ENCODE results near the gene HNRNPUL1.

DNA sequence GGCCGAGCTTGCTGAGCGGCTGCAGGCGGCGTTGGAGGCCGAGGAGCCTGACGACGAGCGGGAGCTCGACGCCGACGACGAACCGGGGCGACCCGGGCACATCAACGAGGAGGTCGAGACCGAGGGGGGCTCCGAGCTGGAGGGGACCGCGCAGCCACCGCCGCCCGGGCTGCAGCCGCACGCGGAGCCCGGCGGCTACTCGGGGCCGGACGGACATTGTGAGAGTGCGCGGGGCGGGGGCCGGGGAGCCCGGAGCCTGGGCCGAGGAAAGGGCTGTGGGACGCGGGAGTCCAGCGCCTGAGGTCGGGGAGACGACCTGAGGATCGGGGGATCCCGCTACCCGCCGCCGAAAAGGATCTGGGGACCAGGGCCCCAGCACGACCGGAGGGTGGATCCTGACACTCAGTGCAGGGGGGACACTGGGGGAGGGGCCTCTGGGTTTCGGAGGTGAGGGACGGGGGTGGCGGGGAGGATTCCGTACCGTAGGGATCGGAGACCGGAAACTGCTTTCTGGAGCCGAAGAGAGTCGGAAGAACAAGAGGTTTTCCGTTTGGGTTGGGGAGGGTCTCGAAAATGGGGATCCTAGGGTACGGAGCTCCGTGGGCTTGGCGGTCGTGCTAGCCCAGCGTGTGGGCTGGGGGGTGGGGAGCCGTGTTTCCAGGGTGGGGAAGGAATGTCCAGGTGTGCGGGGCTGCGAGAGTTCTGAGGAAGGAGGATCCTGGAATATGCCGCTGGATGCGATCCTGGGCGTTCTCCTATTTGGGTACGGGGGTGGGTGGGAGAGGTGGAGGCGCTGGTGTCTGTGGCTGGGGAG, 616 bp downstream of the HNRNPUL1 start:
- TF ChIP-seq, protein P1, sequence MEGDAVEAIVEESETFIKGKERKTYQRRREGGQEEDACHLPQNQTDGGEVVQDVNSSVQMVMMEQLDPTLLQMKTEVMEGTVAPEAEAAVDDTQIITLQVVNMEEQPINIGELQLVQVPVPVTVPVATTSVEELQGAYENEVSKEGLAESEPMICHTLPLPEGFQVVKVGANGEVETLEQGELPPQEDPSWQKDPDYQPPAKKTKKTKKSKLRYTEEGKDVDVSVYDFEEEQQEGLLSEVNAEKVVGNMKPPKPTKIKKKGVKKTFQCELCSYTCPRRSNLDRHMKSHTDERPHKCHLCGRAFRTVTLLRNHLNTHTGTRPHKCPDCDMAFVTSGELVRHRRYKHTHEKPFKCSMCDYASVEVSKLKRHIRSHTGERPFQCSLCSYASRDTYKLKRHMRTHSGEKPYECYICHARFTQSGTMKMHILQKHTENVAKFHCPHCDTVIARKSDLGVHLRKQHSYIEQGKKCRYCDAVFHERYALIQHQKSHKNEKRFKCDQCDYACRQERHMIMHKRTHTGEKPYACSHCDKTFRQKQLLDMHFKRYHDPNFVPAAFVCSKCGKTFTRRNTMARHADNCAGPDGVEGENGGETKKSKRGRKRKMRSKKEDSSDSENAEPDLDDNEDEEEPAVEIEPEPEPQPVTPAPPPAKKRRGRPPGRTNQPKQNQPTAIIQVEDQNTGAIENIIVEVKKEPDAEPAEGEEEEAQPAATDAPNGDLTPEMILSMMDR (optimal IDR thresholded peaks at IDR 0.05 in 1 of 3, IDR thresholded peaks at IDR 0.05 in 1 of 3, conservative IDR thresholded peaks at IDR 0.05 in 1 of 3; ENCODE audit: extremely low read depth in 1 of 3, insufficient read depth in 2 of 3, low read length in 3 of 3): no peak
- TF ChIP-seq EZH2 (IDR thresholded peaks at IDR 0.05; ENCODE audit: low read length): no peak
